Activated CD4-positive, CD25-positive, alpha-beta regulatory T cell treated with anti-CD3 and anti-CD28 coated beads, Interleukin-2, amount 50 U/mL, for 72 hours (primary cell): ENCODE measurements around the gene PSG5.
"Not testable (repeated sequence)": the region's sequence is repeated elsewhere in the genome, so short reads cannot be mapped to it uniquely, and the experiment has no call there.

Experiments
- DNase-seq: peaks from one replicate; pipeline ENCODE4 v3.0.0; 2021

The PSG5 gene

DNA sequence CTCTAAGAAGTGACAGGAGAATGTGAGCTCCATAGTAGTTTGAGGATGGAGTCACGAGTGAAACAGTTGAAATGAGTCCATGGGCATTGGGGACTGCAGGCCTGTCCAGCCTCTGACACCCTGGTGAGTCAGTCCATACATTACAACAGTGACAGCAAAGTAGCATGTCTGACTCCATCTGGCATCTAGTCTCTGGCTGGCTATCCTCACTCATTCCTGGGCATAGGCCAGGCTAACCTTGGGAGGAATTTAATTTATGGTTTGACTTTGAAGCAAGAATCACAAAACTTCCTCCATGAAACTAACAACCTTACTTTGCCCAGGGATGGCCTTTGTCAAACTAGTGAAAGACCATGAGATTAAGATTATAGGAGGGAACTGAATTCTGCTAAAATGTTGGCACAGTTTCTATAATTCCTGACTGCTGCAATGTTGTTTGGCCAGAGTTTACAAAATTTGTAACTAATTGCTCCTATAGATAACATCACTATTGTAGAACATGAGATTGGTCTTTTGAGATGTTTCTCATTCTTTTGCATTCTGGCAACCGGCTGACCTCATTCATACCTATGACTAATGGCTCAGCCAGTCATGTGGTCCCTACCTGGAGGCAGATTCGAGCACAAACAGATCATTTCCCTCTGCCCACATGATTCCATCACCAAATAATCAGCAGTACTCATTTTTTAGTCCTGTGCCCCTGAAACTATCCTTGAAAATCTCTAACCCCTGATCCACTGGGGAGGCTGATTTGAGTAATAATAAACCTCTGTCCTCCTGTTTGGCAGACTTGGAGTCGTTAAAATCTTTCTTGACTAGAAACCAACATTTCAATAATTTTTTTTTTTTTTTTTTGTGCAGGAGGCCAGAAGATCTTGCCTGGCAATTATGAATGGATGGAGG, 4.2 kb downstream of the PSG5 start:
- not testable (repeated sequence) for DNase-seq

DNA sequence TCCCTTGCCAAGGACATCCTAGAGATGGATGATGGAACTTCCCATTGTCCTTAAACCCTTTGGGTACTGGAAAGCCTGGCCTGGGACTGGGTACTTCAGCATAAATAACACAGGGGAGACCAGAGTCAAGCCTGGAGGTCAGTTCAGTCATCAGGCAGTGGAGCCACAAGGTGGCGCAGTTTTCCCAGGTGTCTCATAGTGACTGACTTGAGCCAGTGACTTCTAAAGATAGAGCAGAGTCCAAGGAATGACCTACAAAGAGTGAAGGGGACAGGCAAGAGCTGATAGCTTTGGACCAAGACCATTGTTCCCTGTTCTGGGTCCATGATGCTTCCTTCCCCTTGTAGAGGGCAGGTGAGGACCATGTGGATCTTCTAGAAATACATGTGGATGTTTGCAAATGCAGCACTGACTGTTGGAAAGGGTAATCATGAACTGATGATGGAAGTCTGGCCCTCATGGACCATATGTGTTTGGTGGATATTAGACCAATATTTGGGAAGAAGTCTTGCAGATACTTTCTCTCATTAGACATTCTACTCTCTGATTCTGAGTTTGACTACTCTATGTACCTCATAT, 6.7 kb downstream of the PSG5 start:
- DNase-seq: not testable (repeated sequence)

DNA sequence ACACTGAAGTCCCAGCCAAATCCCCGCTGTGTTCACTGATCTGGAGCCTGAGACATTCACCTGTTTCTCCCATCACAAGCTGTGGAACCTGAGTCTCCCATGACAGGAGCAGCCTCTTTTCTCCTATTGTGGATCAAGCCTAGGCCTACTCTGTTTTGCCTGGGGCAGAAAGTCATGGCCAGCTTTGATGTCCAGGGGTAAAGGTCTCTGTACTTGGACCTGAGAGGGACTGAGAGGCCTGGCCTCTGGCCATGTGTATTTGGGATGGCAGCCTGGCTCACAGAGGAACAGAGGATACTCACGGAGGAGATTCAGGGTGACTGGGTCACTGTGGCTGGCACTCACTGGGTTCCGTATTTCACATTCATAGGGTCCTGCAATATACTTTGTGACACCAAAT, 7.8 kb downstream of the PSG5 start:
- not testable (repeated sequence) for DNase-seq

DNA sequence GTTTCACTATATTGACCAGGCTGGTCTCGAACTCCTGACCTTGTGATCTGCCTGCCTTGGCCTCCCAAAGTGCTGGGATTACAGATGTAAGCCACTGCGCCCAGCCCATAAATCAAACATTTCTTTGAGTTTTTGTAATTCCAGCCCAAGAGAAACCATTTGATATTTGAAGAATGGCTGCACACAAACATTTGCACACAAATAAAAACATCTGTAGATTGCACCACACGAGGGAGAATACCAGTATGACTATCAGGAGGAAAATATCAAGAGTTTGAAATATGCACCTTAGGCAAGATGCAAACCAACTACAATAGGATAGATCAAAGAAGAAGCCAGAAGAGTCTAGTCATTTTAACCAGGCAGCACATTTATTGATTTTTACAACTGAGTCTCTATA, 20.4 kb downstream of the PSG5 start:
- DNase-seq: not testable (repeated sequence)

DNA sequence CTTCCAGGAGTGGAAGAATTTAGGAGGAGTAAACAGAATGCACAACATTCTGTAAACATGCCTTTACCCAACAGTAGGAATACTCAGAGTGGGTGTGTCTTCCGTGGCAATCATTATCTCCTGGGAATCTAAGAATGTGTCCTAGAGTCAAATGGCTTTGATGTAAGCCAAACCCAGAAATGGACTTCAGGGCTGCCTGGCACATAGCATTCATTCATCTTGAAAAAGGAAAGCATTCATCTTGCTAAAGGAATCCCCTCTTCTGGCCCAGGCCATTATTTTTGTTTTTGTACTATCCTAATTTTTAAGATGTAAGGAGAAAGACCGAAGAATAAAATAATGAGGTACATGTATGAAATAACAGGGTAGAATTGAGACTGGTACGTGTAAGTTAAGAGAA, 23.2 kb downstream of the PSG5 start:
- DNase-seq: not testable (repeated sequence)

DNA sequence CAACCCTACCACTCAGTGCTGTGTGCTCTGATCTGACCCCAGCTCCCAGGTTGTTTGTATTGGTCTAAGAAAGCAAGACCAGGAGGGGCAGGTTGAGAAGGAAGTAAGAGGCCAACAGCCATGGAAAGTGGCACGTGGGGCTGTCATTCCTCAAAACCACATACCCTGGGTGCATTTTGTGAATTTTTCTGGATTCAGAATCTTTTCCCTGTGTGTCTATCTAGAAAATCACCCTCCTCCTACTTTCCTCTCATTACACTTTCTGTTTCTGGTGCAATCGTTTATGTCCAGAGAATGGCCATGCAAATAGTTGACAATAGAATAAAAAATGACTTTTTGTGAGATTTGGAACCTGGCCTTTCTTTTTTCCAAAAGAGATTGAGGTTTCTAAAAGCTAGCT, 24.1 kb downstream of the PSG5 start:
- DNase-seq: not testable (repeated sequence)

DNA sequence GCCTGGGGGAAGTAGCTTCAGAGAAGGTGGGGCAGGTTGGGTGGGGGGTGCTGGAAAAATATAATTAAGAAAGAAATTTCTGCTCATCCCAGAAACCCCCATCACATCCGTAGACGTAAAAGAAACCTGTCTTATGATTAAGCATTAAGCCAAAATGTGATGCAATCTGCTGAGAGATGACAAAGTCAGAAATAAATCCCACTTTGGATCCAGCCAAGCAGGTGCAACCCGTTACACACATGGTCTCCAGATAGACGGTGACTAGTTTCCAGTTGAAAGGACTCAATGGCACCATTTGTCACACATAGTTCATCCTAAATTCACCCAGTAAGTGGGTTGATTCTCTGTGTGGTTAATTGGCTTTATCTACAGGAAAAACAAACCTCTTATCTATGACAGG, 34.1 kb downstream of the PSG5 start:
- DNase-seq: no peak

DNA sequence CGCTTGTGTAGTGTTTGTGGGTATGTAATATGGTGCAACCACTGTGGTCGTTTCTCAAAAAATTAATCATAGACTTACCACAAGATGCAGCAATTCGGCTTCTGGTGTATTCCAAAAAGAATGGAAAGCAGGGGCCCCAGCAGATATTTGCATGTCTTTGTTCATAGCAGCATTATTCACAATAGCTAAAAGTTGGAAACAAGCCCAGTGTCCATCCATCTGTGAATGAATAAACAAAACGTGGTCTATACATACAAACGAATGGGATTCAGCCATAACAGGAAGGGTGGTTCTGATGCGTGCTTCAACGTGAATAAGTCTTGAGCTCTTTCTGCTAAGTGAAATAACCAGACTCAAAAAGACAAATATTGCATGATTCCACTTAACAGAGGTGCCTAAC, 36.5 kb downstream of the PSG5 start:
- not testable (repeated sequence) for DNase-seq

DNA sequence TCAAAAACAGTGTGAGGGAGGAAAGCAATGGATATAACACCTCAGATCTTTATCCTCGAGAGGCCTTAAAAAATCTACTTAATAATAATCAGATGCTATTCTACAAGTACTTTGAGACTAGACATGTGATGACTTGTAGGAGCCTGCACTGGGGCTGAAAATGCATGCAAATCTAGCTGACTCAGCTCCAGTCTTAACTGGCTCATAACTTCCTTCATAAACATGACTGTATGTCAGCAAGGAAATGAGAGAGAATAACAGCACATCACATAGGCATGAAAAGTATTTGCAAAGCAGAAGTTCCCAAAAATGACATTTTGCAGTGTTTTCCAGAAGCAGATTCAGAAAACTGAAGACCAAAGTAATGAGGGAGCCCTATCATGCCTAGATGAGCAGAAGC, 38.1 kb downstream of the PSG5 start:
- no peak for DNase-seq

DNA sequence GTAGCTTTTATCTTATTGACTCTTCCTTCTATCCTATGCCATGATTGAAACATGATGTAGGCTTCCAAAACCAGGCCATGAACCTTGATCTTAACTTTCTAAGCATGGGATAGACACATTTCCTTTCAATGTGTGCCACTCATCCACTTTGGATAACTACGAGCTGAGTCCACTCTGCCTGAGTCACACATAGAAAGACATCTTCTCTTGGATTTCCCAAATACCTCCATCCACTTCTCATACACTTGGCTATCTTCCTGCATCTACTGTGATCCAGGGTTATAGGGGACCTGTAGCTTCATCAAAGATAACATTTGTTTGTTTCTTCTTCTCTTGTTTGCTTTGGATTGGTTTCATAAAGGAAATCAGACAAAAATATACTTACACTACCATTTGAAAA, 44.6 kb downstream of the PSG5 start:
- DNase-seq: not testable (repeated sequence)

DNA sequence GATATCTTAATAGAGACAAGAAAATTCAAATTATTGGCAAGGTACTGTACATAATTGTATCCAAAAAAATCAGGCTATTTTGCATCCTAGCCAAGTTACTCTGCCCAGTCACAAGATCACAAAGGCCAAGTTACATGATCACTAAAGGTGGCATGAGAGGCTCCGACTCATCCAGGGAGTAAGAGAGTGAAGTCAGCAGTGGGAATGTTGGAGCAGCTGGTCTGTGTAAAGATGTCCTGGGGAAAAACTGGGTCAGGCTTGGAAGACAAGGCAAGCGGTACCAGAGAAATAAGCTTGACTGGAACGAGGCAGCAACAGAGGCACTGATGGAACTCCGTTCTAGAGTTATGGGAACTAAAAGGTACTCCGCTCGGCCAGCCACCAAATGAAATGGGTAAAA, 53.6 kb downstream of the PSG5 start:
- no peak for DNase-seq

DNA sequence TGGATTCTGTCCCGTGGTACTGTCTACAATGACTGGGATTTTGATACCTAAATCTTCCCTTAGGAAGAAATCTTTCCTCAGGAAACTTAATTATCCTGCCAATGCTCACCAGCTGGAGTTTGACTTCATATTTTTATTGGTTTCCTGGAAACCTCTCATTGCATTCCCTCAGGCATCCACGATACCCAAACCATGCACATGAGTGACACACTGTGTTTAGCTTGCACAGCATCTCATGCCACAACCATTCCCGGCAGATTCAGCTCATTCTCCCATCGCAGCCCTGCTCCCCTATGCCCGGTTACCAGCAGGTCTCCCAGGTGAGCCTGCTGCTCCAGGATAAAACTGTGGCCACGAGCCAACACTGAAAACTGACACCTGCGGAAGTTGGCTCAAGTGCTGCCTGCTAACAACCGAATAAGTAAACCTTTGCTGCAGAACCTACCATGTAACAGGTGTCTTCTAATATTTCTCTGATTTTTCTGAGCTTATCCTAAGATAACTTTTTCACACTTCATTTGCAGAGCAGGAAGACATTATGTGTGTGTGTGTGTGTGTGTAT, 55.0 kb downstream of the PSG5 start:
- DNase-seq: not testable (repeated sequence)

DNA sequence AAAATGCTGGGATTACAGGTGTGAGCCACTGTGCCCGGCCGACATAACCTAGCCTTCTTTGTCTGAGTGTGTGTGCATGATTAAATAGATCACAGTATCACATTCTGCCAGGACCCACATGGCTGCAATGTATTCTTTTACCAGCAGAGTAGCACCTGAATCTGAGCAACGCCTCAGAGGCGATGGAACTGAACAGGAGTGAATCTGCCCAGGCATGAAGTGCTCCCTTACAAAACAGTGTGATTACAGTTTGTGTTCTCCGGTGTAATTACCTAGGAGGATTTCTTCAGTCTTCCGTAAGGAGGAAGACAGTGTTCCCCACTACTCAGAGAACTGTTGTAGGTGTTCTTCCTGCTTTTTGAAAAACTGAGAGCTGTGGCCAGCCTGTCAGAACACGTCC, 57.1 kb downstream of the PSG5 start:
- DNase-seq: not testable (repeated sequence)

DNA sequence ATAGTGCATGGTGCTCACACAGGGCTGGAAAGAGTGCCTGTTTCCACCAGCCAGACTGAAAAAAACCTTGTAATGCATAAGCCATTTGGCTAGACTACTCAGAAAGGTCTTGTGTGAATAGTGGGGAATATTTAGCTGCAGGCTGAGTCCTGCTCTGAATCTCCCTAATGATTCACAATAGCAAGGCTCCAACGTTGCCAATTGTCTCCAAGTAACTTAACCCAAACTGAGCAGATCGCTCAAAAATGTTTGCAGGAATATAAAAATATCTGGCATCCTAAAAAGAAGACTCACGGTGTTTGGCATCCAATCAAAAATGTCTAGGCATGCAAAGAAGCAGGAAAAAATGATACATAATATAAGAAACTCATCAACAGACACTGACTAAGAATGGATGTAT, 59.0 kb downstream of the PSG5 start:
- not testable (repeated sequence) for DNase-seq

DNA sequence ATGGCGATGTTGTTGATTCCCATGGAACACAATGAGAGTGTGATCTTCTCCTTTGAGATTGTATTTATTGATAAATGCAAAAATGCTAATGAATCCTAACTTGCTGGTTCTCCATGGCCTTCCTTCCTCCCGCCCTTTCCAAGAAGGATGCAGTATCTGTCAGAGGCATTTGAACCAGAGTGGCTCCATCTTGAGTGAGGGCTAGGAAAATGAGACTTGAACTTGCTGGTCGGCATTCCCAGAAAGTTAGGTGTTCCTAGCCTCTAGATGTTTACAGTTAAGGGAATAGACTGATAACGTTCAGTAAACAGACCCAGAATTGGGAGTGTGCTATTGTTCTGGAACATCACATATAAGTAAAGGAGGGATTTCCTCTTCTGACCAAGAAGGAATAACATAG, 59.6 kb downstream of the PSG5 start:
- no peak for DNase-seq

DNA sequence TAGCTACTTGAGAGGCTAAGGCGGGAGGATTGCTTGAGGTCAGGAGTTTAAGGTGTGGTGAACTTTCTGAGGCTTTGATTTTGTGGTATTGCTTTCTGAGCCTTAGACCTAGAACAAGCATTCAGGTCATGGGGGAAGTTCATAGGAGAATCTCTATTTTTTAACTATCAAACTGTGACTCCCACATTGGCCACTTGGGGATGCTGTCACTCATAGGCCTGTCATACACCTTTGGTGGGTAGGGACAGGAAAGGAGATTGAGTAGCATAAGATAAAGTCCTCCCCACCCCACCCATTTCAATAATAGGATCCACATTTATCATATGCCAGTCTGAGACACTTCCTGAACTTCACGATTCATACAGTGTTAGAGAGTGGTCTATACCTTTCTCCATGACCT, 62.0 kb downstream of the PSG5 start:
- DNase-seq: no peak

DNA sequence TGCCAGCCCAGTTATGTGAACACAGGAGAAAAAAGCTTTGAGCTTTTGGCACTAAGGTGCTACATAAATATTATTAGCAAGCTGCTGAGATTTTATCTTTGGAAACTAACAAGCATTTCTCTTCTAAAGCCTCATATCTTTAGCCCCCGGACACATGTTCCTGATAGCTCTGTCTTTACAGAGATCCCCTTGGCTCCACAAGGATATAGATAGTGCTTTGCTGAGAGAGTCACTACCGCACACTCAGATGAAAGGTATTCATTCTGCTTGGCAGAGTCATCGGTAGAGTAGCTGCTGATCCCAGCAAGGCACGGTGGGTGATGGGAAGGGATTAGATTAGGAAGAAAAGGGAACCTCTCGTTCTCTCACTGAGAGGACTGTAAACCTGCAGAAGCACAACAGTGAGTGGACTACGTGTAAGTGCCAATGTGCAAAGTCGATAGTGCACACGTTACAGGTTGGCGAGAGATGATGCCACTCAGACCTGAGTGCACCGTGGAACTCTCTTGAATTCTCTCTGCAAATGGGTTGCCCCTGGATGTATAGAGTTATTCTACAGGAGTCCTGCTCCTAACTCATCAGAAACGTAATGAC, 65.8 kb downstream of the PSG5 start:
- not testable (repeated sequence) for DNase-seq

DNA sequence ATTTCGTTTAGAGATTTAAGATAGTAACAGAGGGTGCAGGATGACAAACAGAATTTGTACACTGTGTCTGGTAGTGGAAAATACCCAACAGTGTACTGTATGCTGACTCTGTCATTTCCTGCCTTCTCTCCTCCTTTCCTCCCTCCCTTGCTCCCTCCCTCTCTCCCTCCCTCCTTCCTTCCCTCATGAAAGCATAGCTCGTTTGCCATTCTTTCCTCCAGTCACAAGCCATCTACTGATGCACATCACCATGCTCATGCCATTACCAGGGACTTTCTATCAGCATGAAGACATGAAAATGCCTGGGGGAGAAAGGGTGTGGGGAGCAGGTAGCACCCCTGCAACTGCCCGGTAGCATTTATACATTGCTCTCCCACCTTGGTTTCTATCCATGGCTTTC, 66.8 kb downstream of the PSG5 start:
- DNase-seq: not testable (repeated sequence)
